HUES6 (cell line): ENCODE data around the gene HIRIP3.
A peak's percentile ranks its signal among the peaks of the same experiment; 100 is the strongest.
"Not testable (repeated sequence)": the region's sequence is repeated elsewhere in the genome, so short reads cannot be mapped to it uniquely, and the experiment has no call there.

ENCODE experiments used
- H3K27ac ChIP-seq: 2 replicates; pipeline ENCODE4 v1.7.0; 2013; ENCODE audit warnings: low read depth, mild to moderate bottlenecking, low read length, inconsistent platforms
- H3K27me3 ChIP-seq: 2 replicates; pipeline ENCODE4 v1.6.1; 2013; ENCODE audit warnings: low read length; ENCODE audit not compliant: control insufficient read depth, insufficient read depth
- H3K36me3 ChIP-seq: 2 replicates; pipeline ENCODE4 v1.6.1; 2013; ENCODE audit warnings: low read length; ENCODE audit not compliant: control insufficient read depth, insufficient read depth
- H3K4me1 ChIP-seq: 2 replicates; pipeline ENCODE4 v1.6.1; 2013; ENCODE audit warnings: low read length; ENCODE audit not compliant: control insufficient read depth, insufficient read depth
- H3K4me3 ChIP-seq: 2 replicates; pipeline ENCODE4 v1.5.1; 2013; ENCODE audit warnings: low read depth, low read length
- H3K9ac ChIP-seq: one replicate; pipeline ENCODE4 v1.6.1; 2013; ENCODE audit warnings: mild to moderate bottlenecking, low read length
- H3K9me3 ChIP-seq: 2 replicates; pipeline ENCODE4 v1.6.1; 2013; ENCODE audit warnings: low read depth, low read length; ENCODE audit not compliant: control insufficient read depth, insufficient read depth

The HIRIP3 gene

GRCh38 chr16:30015450-30015849 lies 20.0 kb upstream of the HIRIP3 start:
- not testable (repeated sequence) for H3K9me3 ChIP-seq, H3K4me3 ChIP-seq, H3K9ac ChIP-seq, H3K4me1 ChIP-seq, H3K36me3 ChIP-seq, H3K27ac ChIP-seq
- peaks cover 23% of the 10 kb centered on the region for H3K27me3 ChIP-seq

- peaks cover 15% of the 10 kb centered on the region for H3K4me1 ChIP-seq
- not testable (repeated sequence) for H3K36me3 ChIP-seq, H3K4me3 ChIP-seq, H3K27ac ChIP-seq, H3K9me3 ChIP-seq, H3K9ac ChIP-seq
- H3K27me3 ChIP-seq: peaks cover 41% of the 10 kb centered on the region
Measured at GRCh38 chr16:30012598-30012997, 17.2 kb upstream of the HIRIP3 start.

DNA sequence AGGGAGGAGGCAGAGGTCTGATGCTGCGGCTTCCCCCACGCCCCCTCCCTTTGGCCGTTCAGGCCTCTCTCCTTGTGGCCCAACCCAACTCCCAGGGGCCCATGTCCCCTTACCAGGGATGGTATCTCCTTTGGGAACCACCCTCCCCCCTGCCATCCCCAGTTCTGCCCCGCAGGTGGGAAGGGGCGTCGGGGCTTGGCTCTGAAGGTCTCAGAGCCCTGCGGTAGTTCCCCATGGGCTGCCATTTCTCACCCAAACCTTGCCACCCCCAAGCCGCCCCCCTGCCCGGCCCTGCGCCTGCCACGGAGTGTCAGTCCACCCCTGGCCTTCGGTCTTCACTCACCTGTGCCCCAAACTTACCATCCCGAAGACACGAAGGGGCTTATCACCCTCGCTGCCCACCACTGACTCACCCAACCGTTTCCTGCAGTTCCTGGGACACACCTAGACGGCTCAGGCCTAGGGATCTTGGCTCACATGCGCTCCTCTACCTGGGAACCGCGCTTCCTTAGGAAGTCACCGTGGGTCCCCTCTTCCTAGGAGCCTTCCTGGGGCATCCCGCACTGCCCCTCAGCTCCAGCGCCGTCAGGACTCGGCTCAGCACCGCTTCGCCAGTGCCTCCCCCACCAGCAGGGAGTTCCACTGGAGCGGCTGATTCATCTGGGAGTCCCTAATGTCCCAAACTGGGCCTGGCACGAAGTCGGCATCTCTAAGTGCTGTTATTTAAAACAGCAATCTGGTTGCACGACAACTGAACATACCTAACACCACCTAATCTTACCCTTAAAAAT lies 16.5 kb upstream of the HIRIP3 start:
- H3K9ac ChIP-seq: no peak overlapping the region
- H3K27ac ChIP-seq: no peak overlapping the region
- H3K4me1 ChIP-seq: peaks cover 15% of the 10 kb centered on the region
- no peaks in the 10 kb centered on the region for H3K9me3 ChIP-seq
- H3K27me3 ChIP-seq: peaks cover 41% of the 10 kb centered on the region
- H3K36me3 ChIP-seq: no peaks in the 10 kb centered on the region
- peak overlapping the region; percentile 94 for H3K4me3 ChIP-seq

- no peaks in the 10 kb centered on the region for H3K9me3 ChIP-seq
- peaks cover 41% of the 10 kb centered on the region for H3K27me3 ChIP-seq
- H3K36me3 ChIP-seq: peaks cover 6% of the 10 kb centered on the region
- peak within 1 kb of the TSS; percentile 45 for H3K9ac ChIP-seq
- H3K27ac ChIP-seq: no peak within 1 kb of the TSS
- H3K4me1 ChIP-seq: peaks cover 15% of the 10 kb centered on the region
- H3K4me3 ChIP-seq: peak within 1 kb of the TSS; percentile 94
Measured at GRCh38 chr16:30010844-30011713, 15.7 kb upstream of the HIRIP3 start, which contains the start of gene DOC2A. Gene DOC2A, minus strand, starts transcription at chr16:30011027. Its CDS starts 805 bp downstream, at chr16:30010222.

DNA sequence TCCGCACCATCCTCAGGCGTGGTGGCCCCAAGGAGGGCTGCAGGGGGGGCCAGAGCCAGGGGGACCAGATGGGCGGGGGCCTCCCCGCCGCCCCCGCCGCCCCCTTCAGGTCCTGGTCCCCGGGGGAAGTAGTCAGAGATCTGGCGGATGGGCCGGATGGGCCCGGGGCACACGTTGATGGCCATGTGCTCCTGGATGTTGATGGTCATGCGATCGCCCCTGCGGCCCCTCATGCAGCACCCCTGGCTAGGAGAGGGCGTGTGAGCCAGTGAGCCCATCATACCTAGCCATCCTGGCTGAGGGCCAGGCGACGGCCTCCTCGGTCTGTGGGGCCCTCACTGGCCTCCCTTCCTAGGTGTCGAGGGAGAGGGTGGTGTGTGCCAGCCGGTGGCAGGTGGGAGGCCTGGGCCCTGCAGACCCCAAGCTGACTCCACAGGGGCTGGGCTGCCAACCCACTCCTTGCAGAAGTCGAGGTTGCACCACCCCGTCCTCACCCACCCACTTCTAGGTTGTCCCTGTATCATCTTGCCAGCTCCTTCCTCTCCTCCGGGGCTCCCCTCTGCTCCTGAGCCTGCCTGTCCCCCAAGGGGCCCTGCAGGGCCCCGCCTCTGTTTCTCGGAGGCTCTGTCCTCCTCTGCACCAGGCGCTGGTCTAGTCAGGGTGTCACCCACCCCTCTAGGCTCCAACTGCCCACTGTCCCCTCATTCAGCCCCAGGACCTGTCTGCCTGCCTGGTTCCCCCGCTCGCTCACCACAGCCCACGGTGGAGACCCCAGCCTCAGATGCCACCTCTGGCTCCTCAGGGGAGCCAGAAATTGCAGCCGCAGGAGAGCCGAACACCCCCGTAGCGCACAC lies 14.8 kb upstream of the HIRIP3 start:
- peaks cover 15% of the 10 kb centered on the region for H3K4me1 ChIP-seq
- H3K27me3 ChIP-seq: peaks cover 41% of the 10 kb centered on the region
- H3K9ac ChIP-seq: no peak overlapping the region
- no peak overlapping the region for H3K27ac ChIP-seq
- H3K9me3 ChIP-seq: no peaks in the 10 kb centered on the region
- peak overlapping the region; percentile 94 for H3K4me3 ChIP-seq
- peaks cover 10% of the 10 kb centered on the region for H3K36me3 ChIP-seq

DNA sequence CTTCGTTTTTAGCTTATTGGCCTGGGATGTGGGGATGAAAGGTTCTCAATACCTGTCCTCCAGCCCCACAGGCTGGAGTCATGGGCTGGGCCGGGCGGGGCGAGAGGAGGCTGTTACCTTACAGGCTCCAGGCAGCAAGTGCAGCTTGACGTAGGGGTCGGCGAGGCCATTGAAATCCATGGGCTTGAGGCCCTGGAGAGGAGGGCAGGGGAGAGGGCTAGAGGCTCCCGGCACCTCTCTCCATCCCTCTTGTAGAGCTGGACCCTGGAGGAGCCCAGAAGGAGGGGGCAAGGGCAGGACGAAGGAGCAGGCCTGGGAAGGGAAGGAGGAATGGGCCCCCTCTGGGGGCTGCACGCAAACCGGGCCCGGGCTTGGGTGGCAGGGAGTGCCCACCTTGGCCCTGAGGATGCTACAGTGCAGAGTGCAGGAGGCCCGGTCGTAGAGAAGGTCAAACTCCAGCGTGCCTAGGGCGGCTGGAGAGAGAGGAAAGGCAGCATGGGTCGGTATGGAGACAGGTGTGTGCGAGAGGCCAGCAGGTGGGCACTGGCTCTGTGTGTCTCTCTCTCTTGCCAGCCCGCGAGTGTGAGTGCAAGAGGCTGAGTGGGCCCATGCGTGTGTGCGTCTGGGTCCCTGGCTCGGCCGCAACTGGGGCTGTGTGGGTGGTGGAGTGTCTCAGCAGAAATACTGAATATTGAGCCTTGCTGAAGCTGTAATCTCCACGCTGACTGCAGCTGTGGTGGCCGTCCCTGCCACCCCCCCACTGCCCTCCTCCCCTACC lies 13.9 kb upstream of the HIRIP3 start:
- H3K27ac ChIP-seq: no peak overlapping the region
- peaks cover 11% of the 10 kb centered on the region for H3K36me3 ChIP-seq
- no peak overlapping the region for H3K9ac ChIP-seq
- no peaks in the 10 kb centered on the region for H3K9me3 ChIP-seq
- peaks cover 15% of the 10 kb centered on the region for H3K4me1 ChIP-seq
- H3K4me3 ChIP-seq: no peak overlapping the region
- H3K27me3 ChIP-seq: peaks cover 41% of the 10 kb centered on the region

GRCh38 chr16:30007378-30007895 lies 12.0 kb upstream of the HIRIP3 start:
- Histone ChIP-seq H3K4me3 (no peak overlapping the region), H3K4me1 (peaks cover 15% of the 10 kb centered on the region), H3K27me3 (peaks cover 36% of the 10 kb centered on the region), H3K9me3 (no peaks in the 10 kb centered on the region), H3K9ac (no peak overlapping the region), H3K36me3 (peaks cover 23% of the 10 kb centered on the region), H3K27ac (no peak overlapping the region)

DNA sequence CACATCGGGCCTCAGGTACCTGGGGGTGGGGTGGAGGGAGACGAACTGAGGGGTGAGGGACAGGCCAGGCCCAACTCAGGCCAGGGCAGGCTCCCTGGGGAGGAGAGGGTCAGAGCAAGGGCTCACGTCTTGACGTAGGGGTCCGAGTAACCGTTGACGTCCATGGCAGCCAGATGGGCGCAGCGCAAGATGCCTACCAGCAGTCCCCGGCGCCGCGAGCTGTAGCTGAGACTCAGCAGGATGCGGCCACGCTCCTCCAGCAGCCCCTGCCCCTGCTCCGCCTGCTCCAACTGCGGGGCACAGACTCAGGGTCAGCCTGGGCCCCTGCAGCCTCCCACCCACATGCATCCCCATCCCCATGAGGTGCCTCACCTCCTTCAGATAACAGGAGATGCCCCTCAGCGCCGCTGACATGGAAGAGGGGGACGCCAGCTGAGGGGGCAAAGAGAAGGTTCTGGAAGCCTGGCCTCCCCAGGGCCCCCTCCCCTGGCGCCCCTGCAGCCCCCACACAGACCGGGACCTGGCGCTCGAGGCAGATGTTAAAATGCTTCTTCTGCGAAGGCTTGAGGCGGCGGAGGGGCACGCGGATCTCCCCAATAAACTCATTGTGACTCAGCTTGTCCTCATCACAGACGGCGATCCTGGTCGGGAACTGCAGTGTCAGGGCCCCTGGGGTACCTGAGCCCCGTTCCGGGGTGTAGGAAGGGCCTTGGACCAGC lies 11.4 kb upstream of the HIRIP3 start:
- Histone ChIP-seq H3K9me3 (no peaks in the 10 kb centered on the region), H3K36me3 (peaks cover 30% of the 10 kb centered on the region), H3K4me1 (peaks cover 9% of the 10 kb centered on the region), H3K27ac (no peak overlapping the region), H3K9ac (no peak overlapping the region), H3K27me3 (peaks cover 30% of the 10 kb centered on the region), H3K4me3 (no peak overlapping the region)

DNA sequence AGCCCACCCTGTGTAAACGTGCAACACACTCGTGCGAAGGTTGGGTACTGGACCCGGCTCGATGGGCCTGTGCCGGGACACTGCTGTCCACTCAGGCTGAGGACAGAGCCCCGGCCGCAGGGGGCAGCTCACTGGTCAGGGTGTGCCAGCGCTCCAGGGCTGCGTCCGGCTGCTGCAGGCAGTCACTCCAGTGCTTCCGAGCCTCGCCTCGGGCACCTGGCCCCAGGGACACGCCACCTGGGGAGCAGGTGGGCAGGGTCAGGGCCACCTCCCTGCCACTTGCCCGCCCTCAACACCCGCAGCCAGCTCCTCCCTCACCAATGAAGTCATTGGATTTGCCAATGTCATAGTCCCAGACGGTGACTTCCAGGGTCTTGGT lies 10.7 kb upstream of the HIRIP3 start:
- Histone ChIP-seq H3K27me3 (peaks cover 24% of the 10 kb centered on the region), H3K4me3 (no peak overlapping the region), H3K36me3 (peaks cover 31% of the 10 kb centered on the region), H3K9me3 (no peaks in the 10 kb centered on the region), H3K27ac (no peak overlapping the region), H3K9ac (no peak overlapping the region), H3K4me1 (peaks cover 6% of the 10 kb centered on the region; the same call in 1 of the 2 replicates)
